ENCODE measurements around the gene PRICKLE4.
A peak's percentile ranks its signal among the peaks of the same experiment; 100 is the strongest.

The PRICKLE4 gene

DNA sequence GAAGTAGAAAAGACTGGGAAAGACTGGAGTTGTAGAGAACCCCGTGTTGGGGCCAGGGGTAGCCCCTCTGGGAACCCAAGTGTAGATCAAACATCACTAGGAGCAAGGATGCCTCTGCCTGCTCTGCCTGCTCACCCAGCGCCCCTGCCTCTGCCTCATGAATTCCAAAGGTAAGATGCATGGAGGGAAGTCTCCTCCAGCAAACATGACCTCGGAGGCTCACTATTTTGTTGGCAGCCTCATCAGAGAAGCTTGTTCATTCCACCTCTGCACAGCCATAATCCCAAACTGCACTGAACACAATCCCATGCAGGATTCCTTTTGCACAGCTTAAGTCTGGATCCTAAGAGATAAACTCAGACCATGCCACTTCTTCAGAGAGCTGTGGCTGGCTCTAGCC is 5.7 kb upstream of the PRICKLE4 start:
- DNase-seq = no peak

DNA sequence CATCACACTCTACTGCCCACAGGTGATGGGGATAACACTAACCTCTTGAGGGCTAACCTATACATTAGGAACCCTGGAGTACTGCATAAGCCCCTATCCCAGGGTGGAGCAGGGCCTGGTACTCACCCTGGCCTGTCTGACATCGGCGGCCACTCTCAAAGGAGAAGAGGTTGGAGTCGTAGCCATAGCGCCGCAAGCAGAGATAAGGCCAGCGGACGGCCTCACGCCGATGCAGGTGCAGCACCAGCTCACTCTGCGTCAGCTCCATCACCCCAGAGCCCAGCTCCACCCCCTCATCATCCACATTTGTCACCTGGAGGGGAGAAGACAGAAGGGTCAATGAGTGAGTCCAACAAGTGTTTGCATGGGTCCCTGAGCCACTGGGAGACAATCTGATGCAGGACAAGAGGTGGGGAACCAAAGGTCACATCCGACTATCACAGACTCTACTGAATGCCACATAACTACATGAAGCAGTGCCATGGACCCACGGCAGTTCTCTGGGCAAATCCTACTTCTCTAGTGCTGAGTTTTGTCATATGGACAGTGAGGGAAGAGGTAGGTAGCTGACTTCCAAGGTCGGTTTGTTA is 5.2 kb upstream of the PRICKLE4 start:
- no peak for DNase-seq

DNA sequence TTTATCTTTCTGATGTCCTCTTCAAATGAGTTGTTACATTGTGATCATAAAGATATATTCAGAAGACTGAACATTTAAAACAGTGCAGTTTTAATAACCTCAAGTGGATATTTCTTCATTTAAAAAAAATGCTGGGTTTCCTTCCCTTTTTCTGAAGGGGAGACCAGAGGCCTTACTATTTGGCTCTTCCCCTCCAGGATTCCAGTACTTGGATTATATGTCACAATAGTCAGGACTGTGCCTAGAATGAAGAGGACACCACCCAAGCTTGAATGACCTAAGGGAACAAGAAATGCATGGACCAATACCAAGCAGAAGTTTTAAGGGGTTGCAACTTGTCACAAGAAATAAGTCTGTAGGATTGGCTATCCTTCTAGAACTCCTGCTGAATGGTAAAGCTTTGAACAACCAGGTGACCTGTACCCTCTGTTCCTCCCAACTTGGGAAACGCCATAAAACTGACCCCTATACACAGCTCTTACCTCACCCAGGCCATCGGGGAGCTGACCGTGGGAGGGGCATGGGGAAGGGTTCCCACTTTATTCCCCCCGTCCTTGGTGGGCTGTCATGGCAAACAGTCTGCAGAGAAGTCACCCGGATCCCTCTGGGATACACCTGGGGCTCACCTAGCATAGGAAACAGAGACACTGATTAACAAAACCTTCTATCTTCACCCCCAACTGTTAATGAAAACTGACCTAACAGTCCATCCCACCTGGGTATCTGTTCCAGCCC is 2.9 kb upstream of the PRICKLE4 start:
- DNase-seq = no peak

DNA sequence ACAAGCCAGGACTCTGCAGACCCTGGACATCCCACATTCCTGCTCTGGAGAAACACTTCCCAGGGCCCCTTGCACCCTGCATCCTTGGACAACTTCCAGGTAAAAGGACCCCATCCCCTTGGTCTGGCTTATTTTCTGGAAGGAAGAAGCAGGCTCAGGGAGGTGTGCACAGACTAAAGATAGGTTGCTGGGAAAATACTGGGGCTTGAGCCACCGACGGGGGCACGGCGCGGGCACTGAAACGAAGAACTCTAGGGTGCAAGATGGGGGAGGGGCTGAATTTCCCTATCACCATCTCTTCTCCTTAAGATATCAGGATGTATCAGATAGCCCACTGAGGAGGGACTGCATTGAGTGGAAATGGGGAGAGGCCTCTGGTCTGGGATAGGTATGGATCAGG is 1.7 kb upstream of the PRICKLE4 start:
- DNase-seq = no peak

DNA sequence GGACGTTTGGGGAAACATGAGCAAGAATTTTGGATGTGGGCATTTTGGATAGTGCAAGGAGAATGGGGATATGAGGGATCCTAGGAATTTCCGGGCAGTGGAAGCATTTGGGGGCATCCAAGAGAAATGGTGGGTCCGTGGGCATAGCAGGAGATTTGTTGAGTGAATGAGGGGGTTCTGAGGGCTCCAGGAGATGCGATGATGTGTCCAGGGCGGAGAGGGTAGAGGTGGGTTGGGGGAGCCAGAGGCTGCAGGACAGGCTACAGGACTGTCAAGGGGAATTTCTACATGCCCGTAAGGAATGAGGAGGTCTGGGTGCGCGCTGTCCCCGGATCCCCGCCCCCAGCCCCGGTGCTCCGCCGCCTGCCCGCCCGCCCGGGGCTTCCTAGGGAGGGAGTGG is 1.2 kb upstream of the PRICKLE4 start:
- no peak for DNase-seq

DNA sequence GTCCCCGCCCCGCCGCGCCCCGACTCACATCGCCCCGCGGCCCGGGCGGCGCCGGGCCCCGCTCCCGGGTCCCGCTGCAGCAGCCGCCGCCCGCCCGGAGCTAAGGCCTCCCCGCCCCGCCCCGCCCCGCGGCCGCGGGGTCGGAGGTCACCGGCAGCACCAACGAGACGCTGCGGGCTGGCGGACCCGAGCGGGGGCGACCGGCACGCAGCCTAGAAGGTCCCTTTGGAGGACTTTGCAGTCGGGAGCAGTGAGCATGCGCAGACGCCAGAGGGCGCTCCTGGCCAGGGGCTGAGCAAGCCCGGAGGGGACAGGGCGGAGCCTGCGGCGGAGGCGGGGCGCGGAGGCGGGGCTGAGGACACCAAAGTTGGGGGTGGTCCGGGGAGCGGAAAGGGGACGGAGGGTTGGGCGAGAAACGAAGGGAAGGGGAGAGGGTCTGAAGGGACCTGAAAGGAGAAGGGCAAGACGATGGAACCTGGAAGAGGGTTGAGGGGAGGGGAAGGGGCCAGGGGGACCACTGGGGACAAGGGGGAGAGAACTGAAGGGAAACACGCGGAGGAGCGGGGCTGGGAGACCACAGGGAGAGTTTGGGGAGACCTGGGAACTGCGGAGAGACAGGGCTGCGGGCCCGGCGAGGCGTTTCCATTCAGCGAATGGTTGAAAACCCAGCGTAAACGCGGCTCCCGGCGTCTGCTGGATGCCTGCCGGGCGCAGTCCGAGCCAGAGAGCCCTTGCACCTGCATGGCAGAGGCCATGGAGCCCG is 613 bp upstream of the PRICKLE4 start, which contains the start of gene FRS3:
Gene FRS3, minus strand, starts transcription at position 113 of the 763 bp plus-strand sequence. CDS start 2,913 bp downstream, outside the sequence.
- peak; percentile 100 for DNase-seq

DNA sequence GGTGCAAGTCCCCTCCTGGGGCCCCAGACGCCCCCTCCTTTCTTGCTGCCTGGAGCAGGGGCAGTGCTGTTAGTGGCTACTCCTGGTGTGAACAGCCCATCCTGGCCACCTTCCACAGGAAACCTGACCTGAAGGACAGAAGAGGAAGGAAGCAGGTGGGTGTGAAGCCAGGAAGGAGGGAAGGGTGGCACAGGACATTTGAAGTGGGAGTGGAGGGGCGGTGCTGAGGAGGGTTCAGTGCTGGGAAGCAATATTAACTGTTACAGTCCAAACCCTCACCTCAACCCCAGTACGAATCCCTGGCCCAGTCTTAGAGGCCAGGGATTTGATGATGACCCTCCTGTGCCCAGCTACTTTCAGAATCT is 766 bp downstream of the PRICKLE4 start:
- no peak for DNase-seq

DNA sequence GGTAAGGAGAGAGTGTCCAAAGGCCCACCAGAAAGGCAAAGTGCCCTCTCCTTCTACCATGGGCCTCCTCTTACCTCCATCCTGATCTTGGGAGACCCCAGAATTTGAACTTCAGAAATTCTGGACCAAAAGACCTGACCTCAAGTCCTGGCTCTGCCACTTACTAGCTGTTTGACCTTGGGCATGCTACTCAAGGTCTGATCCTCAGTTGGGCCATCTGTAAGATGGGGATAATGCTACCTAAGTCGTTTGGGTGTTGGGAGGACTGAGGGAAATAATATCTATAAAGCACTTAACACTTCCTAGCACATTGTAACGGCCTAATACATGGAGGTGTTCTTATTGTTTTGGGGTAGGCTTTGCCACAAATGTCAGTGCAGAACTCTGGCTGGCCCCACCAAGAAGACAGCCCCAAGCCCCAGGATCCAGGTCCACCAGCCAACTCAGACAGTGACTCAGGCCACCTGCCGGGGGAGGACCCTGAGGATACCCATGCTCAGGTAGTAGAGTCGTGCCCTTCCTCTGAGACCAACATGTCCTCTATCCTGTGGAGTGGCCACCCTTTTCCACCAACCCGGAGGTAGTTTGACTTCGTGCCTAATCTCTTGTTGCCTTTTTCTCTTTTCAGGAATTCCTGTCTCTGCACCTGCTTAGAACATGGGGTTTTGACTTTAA is 2.7 kb downstream of the PRICKLE4 start:
- no peak for DNase-seq

DNA sequence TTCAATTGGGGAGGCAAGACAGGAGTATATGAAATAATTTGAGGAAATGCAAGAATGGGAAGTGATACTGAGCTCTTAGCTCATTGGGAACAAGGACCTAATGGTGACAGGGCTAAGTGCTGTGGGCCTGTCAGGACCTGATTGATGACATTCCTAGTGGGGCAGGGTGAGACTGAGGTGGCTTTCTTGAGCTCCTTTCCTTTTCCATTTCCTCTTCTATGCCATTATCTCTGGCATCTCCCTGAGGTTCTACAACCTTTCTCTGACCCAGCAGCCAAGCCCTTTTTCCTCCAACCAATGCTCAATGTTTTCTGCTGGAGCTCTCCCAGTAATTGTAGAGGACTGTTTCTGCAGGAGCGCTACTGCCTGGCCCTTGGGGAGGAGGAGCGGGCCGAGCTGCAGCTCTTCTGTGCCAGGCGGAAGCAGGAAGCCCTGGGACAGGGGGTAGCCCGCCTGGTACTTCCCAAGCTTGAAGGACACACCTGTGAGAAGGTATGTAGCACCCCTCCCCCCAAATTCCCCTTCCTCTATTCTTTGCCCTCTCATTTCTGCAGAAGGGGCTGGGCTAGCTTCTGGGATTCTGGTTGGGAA is 4.1 kb downstream of the PRICKLE4 start:
- no peak for DNase-seq

DNA sequence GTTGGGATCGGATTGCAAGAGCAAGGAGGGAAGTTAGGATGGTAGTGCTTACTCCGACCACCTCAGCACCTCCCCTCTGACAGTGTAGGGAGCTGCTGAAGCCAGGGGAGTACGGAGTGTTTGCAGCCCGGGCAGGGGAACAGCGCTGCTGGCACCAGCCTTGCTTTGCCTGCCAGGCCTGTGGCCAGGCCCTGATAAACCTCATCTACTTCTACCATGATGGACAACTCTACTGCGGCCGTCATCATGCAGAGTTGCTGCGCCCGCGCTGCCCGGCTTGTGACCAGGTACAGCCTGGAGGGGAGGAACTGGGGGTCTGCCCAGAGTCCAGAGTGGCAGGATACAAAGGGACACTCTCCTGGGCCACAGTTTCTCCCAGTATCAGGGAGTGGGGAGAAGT is 4.7 kb downstream of the PRICKLE4 start:
- no peak for DNase-seq

DNA sequence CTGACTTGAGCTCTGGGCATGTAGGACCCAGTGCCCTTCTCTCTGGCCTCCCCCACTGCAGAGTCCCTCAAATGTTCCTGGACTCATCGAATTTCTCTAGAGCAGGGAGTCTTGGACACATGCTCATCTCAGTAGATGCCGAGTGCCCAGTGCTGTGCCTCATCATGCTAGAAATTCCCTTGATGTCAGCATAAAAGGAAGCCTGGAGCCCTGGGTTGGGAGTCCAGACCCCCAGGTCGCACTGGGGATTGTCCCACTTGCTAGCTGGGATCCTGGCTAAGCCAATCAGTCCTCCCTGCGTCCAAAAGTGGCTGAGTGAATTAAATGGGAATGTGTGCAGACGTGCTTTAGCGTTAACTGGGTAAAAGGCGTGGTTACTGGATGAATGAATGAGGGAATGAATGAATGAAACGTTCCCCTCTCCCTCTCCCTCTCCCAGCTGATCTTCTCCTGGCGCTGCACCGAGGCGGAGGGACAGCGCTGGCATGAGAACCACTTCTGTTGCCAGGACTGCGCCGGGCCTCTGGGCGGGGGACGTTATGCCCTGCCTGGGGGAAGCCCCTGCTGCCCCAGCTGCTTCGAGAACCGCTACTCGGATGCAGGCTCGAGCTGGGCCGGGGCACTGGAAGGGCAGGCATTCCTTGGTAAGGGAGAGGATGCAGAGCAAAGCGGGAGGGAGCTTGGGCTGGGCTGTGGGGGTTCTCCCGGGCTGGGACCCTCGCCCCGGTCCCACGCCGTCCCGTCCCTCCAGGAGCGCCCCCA is 5.3 kb downstream of the PRICKLE4 start:
- DNase-seq = no peak

DNA sequence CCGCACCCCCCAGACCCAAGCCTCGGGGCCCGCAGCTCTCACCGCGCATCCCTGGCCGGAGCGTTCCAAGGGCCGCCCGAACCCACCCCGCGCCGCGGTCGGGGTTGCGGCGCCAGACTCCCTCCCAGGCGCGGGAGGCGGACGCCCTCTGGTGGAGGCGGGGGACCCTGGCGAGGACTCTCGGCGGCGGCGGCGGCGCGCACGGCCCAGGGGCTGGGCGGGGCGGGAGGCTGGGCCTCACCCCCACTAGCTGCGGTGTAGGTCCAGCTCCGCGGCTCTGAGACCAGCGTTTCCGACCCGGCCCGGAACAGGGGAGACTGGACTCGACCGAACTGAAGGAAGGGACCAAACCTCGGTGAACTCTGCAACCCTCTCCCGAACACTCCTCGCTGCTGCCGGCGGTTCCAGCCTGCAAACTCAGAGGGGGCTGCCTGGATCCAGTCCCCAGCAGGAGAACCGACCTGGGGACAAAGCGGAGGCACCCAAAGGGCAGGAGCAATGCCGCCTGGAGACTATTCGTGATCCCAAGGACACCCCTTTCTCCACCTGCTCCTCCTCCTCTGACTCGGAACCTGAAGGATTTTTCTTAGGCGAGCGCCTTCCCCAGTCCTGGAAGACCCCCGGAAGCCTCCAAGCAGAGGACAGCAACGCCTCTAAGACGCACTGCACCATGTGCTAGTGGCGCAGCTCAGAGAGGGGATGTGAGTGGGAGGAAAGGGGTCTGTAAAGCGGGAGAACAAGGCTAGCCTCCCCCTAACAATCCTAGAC is 6.1 kb downstream of the PRICKLE4 start:
- peak; percentile 96 for DNase-seq

DNA sequence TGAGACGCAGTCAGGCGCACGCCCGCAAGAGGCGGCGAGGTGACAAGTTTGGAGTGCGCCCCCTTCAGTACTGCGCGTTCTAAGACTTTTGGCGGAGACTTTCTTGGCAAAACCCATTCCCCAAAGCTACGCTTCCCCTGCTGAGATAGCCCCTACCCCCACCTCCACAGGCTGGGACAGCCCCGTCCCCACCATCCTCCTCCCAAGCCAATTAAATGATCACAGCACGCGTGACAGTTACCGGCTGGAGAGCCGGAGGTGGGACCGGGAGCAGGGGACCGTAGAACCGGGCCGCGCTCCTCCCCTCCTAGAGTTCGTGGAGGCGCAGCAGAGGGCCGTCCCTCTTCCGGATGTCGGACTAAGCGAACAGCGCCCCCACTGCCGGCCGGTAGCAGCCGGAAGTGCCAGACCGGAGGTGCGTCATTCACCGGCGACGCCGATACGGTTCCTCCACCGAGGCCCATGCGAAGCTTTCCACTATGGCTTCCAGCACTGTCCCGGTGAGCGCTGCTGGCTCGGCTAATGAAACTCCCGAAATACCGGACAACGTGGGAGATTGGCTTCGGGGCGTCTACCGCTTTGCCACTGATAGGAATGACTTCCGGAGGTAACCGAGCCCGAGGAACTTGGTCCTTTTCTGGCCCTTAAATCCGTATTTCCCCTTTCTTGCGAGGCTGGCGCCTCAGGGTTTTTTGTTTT is 6.8 kb downstream of the PRICKLE4 start, which contains the start of gene TOMM6:
Gene TOMM6, plus strand, starts transcription at position 476 of the 699 bp plus-strand sequence. Its CDS starts 4 bp downstream, at position 480.
- DNase-seq = peak; percentile 98

DNA sequence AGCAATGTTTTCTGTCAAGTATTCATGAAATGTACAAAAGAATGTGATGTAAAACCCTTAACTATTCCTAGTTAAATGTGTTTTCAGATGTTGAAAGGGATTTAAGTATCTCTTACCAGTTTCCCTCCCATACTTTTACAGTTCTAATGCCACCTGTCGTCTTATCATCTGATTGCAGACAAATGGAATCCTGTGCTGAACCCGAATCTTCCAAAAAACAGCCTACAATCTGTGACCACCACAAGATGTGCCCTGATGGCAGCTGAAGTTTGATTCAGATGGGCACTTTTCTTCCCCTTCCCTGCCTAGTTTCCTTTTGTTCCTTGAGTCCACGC is 8.8 kb downstream of the PRICKLE4 start:
- no peak for DNase-seq

DNA sequence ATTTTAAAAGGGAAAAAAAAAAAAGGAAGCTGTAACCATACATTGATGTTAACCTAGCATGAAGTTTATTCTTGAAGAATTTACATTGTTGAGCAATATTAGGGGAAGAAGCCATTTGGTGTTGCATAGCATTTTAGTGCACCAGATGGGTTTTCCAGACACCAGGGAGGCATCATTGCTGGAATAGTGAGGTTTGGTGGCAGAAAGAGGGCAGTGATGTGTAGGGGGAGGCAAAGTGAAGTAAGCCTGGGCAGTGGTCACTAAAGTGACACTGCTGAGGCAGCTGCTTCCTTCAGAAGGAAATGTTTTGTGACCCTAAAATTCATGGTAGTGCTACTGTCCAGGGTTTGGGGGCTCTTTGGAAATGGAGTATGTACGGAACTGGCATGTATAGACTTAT is 9.5 kb downstream of the PRICKLE4 start:
- DNase-seq = no peak

DNA sequence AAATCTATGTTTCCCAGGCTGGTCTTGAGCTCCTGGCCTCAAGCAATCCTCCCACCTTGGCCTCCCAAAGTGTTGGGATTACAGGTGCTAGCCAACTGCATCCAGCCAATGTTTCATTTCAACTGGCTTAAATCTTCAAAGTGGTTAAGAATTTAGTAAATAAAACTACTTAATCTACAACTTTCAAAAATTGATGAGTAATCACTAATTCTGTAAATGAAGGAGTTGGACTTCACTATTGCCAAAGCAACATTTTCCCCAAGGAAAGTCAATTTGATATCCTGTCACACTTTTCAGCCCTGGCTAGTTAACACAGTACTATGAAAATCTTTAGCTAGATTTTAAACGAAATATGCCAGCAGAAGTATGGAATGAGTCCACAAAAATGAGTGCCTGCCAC is 10.7 kb downstream of the PRICKLE4 start:
- DNase-seq = no peak

DNA sequence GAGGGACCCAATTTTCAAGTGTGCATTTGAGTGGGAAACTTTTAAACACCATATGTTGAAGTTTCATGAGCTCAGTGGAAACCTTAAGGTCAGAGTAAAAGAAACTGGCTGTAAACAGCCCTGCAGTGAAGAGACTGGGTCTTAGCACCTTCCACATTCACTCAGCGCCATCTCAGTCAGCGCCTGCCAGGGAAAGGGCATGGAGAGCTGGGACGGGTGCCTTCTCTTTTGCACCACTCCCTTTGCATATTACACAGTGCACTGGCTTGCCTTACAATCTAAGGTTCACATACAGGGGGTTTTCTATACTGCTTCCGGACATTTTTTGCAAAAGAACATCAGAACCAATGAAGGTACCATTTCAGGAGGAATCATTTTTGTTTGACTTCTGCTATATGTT is 11.4 kb downstream of the PRICKLE4 start:
- DNase-seq = no peak

DNA sequence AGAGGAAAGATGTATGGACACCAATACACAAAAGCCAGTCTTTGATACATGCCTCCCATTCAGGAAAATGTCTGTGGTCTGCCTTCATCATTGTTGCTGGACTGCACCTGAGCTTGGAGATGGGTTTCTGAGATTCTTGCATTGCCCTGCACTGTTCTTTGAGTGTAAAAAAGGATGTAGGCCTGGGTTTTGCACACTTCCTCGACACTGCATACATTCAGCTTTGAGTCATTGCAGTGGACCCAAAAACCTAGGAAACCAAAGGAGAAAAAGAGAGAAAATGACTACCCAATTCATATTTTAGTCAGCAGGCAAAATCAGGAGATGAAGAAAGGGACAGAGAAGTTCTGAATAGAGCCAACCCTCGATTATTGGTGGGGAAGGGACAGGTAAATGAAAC is 15.9 kb downstream of the PRICKLE4 start:
- no peak for DNase-seq

DNA sequence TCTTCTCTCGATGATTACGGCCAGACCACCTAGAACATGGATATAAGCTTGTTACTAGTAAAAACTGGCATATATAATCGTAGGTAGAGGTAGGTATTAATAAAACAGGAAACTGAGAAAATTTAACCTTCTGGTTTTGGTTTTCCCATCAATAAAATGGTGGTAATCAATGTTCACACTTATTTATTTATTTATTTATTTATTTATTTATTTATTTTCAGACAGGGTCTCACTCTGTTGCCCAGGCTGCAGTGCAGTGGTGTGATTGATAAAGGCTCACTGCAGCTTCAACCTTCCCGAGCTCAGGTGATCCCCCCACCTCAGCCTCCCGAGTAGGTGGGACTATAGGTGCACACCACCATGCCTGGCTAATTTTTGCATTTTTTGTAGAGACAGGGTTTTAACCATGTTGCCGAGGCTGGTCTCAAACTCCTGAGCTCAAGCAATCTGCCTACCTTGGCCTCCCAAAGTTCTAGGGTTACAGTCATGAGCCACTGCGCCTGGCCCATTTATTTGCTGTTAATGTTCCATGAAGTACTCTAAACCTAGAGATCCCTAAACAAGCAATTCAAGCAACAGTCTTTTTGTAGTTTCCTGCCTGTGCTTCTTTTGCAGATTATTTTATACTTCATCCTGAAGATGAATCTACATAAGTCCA is 18.4 kb downstream of the PRICKLE4 start:
- no peak for DNase-seq

DNA sequence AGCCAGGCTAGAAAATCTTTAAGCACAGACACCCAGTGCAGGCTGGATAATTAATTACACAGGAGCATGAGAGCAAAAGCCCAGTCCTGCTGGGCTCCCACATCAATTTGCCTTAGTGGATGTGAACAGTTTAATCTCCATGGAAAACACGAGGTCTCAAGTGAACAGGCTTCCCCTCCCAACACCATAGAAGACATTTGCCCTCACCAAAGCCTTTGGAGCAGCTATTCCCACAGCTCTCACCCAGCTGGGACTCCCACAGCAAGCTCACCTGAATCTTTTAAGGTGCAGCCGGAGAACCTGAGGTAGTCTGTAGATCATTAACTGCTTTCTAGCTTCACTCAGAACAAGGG is 19.0 kb downstream of the PRICKLE4 start:
- no peak for DNase-seq

Measured in activated effector memory CD4-positive, alpha-beta T cell treated with anti-CD3 and anti-CD28 coated beads, Interleukin-2, amount 50 U/mL, for 16 hours (primary cell).